GM10248 (cell line): Measurements from ENCODE around the gene GABRA1.

Experiments
- CTCF ChIA-PET: fragments of 300-600 bp; sonication (Branson Sonifier 250); formaldehyde crosslinking; extraction: SDS; loops from one replicate; lab custom pipeline; 2021; ENCODE audit warnings: antibody characterized with exemption; lab: Yijun Ruan, JAX
- POLR2A ChIA-PET: fragments of 350-650 bp; sonication (Branson Sonifier 250); formaldehyde crosslinking; extraction: SDS; loops from one replicate; lab custom pipeline; 2020; ENCODE audit warnings: antibody characterized with exemption; lab: Yijun Ruan, JAX
- DNase-seq: peaks from one replicate; pipeline ENCODE4 v3.0.0; 2012; ENCODE audit errors: extremely low spot score
- TF ChIP-seq, protein P1 (sequence below): IDR thresholded peaks from 2 replicates; pipeline ENCODE4 v1.5.1; 2012; ENCODE audit warnings: mild to moderate bottlenecking, low read depth; ENCODE audit errors: extremely low read depth, missing control alignments, control extremely low read depth

The GABRA1 gene

DNA sequence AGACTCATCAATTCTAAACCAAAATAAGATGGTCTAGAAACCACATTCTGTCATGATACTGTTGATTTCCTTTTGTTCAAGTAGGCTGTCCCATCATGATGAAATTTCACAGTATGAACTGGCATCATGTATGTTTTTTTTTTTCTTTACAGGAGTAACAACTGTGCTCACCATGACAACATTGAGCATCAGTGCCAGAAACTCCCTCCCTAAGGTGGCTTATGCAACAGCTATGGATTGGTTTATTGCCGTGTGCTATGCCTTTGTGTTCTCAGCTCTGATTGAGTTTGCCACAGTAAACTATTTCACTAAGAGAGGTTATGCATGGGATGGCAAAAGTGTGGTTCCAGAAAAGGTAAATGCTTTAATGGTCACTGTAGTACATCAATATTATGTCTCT lies 47.6 kb downstream of the GABRA1 start:
- TF ChIP-seq, protein P1, sequence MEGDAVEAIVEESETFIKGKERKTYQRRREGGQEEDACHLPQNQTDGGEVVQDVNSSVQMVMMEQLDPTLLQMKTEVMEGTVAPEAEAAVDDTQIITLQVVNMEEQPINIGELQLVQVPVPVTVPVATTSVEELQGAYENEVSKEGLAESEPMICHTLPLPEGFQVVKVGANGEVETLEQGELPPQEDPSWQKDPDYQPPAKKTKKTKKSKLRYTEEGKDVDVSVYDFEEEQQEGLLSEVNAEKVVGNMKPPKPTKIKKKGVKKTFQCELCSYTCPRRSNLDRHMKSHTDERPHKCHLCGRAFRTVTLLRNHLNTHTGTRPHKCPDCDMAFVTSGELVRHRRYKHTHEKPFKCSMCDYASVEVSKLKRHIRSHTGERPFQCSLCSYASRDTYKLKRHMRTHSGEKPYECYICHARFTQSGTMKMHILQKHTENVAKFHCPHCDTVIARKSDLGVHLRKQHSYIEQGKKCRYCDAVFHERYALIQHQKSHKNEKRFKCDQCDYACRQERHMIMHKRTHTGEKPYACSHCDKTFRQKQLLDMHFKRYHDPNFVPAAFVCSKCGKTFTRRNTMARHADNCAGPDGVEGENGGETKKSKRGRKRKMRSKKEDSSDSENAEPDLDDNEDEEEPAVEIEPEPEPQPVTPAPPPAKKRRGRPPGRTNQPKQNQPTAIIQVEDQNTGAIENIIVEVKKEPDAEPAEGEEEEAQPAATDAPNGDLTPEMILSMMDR: no peak
- CTCF ChIA-PET: no interaction called here
- DNase-seq: no peak
- POLR2A ChIA-PET: no interaction called here

DNA sequence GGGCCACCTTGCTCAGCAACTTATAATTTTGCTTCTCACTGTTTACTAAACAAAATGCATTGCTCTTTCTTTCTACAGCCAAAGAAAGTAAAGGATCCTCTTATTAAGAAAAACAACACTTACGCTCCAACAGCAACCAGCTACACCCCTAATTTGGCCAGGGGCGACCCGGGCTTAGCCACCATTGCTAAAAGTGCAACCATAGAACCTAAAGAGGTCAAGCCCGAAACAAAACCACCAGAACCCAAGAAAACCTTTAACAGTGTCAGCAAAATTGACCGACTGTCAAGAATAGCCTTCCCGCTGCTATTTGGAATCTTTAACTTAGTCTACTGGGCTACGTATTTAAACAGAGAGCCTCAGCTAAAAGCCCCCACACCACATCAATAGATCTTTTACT lies 49.1 kb downstream of the GABRA1 start:
- CTCF ChIA-PET: no interaction called here
- TF ChIP-seq, protein P1: no peak
- POLR2A ChIA-PET: no interaction called here

DNA sequence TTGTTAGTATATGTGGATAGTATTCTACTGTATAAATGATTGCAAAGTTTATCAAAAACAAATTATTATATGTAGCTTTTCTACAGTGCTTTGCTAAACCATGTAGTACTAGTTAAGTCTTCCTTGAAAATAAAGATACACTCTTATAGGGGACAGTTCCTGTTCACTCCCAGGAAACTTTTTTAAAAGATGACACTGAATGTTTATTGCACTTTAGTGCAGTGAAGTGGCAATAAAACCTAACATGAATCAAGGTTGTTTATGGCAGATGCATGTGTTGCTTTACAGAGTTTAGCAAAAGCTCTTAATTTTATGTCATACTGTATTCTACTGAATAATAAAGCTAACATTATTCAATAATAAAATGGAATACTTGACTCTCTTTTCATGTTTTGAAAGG lies 51.7 kb downstream of the GABRA1 start:
- no peak for DNase-seq
- ChIA-PET CTCF (interaction anchor here (1.5 kb wide), 1 partner anchor 15 kb away, joined by 3 read pairs; no protein-coding TSS in a partner anchor), POLR2A (no interaction called here)
- TF ChIP-seq, protein P1: no peak

More for the DNA sequence above, 49.1 kb downstream of the GABRA1 start:
- no peak for DNase-seq

DNA sequence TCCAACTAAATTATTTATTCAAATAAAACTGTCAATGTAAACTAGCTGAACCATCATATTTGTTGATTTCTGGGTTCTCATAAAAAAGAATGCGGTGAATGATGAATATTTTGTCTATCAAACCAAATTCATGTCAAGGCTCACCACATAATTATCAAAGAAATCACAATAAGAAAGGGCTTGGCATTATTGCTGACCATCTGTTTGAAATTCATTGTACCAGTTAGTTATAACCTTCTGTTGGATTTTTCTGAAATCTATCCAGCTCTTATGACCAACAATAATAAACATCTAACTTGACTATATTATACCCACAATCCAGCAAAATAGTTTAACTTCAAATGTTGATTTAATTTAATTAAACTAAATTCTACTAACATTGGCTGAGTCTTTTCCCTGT lies 53.1 kb downstream of the GABRA1 start:
- TF ChIP-seq, protein P1: no peak
- ChIA-PET POLR2A (no interaction called here), CTCF (interaction anchor here (1.1 to 1.3 kb wide), 2 partner anchors 14 to 37 kb away, joined by 3 read pairs; no protein-coding TSS in a partner anchor)
- DNase-seq: no peak

GRCh38 chr5:161921781-161922180 lies 73.9 kb downstream of the GABRA1 start:
- CTCF ChIA-PET: no interaction called here
- POLR2A ChIA-PET: no interaction called here
- DNase-seq: no peak
- TF ChIP-seq, protein P1: no peak

DNA sequence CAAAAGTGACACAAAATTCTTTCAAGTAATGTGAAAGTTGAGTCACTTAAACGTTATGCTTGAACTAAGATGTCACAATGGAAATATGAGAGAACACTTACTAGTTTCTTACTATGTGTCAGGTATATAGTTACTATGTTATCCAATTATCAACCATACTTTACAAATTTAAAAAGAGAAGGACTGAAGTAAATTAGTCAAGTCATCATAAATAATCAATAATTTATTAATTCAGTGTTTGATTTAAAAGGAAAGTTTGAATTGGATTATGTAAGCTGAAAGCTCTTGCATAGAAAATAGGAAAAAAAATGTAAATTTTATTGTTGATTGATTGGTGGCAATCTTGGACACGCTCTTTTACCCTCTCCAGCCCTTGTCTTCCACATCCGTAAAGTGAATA lies 76.3 kb downstream of the GABRA1 start:
- ChIA-PET CTCF (interaction anchor here (1.0 to 2.2 kb wide), 2 partner anchors 11 to 23 kb away, joined by 3 to 6 read pairs; no protein-coding TSS in a partner anchor), POLR2A (no interaction called here)

More for the DNA sequence above, 76.3 kb downstream of the GABRA1 start:
- TF ChIP-seq, protein P1: no peak
- DNase-seq: no peak
